ENCODE results near the gene CYP4A22. TPM values are rescaled to one million over a fixed set of nuclear protein-coding genes. Genes with fewer than 3 reads are reported as not detected.
"Not testable (repeated sequence)": the region's sequence is repeated elsewhere in the genome, so short reads cannot be mapped to it uniquely, and the experiment has no call there.

CYP4A22 gene
- total RNA-seq, 1 donor from 2014 or later, result not detected

DNA sequence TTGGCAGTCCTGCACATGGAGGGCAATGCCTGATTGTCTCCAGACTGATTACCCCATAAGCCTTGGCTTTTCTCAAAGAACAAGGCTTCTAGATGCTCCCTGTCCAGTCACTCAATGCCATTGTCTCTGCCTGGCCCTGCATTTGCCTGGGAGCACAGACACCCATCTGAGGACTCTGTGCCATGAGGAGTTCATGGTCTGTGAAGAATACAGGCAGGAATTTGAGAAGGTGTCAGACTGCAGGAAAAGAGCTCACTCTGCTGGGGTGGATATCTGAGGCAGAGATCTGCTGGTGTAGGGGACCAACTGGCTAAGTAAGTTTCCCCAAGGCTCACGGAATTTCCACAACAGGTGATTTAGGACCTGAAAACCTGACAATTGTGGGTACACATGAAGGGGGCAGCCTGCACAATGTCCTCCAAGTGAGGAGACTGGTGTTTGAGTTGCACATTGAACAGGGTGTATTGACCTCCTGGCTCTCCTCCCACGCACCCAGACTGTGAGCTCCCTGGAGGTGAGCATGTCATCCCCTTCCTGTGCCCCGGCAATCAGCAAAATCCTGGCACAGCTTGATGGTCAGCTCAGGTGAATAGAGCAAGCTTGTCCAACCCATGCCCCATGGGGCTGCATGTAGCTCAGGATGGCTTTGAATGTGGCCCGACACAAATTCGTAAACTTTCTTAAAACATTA, 829 bp downstream of the CYP4A22 start:
- H3K4me3 Mint-ChIP-seq (ENCODE audit: unreplicated experiment), result no peak overlapping the region
- H3K27ac Mint-ChIP-seq (ENCODE audit: unreplicated experiment), result no peak overlapping the region
- peaks cover 4% of the 10 kb centered on the region for H3K27me3 Mint-ChIP-seq (ENCODE audit: unreplicated experiment)
- no peaks in the 10 kb centered on the region for H3K36me3 Mint-ChIP-seq (ENCODE audit: low read depth, unreplicated experiment)
- no peak for DNase-seq (ENCODE audit: low spot score)
- no peak for TF ChIP-seq CTCF (IDR thresholded peaks at IDR 0.05; ENCODE audit: unreplicated experiment)
- H3K9me3 Mint-ChIP-seq (ENCODE audit: unreplicated experiment), result no peaks in the 10 kb centered on the region
- H3K4me1 Mint-ChIP-seq (ENCODE audit: unreplicated experiment), result no peaks in the 10 kb centered on the region

DNA sequence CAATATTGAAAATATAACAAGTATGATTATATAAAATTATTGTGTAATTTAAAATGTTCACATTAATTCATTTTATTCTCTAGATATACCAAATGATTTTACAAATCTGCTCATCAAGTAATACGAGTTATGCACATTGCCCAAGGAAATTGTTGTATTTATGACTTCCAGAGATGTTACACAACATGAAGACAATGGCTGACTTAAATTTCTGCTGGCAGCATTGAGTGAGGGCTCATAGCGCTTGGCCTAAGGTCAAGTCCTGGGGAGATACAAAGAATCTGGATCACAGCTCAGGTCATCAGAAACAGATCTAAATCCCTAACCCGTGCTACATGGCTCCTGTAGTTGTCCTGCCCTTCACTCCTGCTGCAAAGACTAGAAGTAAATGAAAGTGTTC, 3.1 kb downstream of the CYP4A22 start:
- not testable (repeated sequence) for H3K9me3 Mint-ChIP-seq (ENCODE audit: unreplicated experiment); H3K27ac Mint-ChIP-seq (ENCODE audit: unreplicated experiment); H3K36me3 Mint-ChIP-seq (ENCODE audit: low read depth, unreplicated experiment); DNase-seq (ENCODE audit: low spot score); H3K4me1 Mint-ChIP-seq (ENCODE audit: unreplicated experiment); H3K27me3 Mint-ChIP-seq (ENCODE audit: unreplicated experiment); H3K4me3 Mint-ChIP-seq (ENCODE audit: unreplicated experiment)

- H3K4me3 Mint-ChIP-seq (ENCODE audit: unreplicated experiment); H3K4me1 Mint-ChIP-seq (ENCODE audit: unreplicated experiment); H3K27me3 Mint-ChIP-seq (ENCODE audit: unreplicated experiment); H3K27ac Mint-ChIP-seq (ENCODE audit: unreplicated experiment); H3K36me3 Mint-ChIP-seq (ENCODE audit: low read depth, unreplicated experiment); H3K9me3 Mint-ChIP-seq (ENCODE audit: unreplicated experiment): not testable (repeated sequence)
- peak; percentile 30 for DNase-seq (ENCODE audit: low spot score)
These were observed 6.4 kb downstream of the CYP4A22 start for GRCh38 chr1:47143654-47144053.

GRCh38 chr1:47146495-47146894, 9.3 kb downstream of the CYP4A22 start:
- H3K27me3 Mint-ChIP-seq (ENCODE audit: unreplicated experiment); DNase-seq (ENCODE audit: low spot score); H3K9me3 Mint-ChIP-seq (ENCODE audit: unreplicated experiment); H3K4me1 Mint-ChIP-seq (ENCODE audit: unreplicated experiment); H3K36me3 Mint-ChIP-seq (ENCODE audit: low read depth, unreplicated experiment); H3K27ac Mint-ChIP-seq (ENCODE audit: unreplicated experiment); H3K4me3 Mint-ChIP-seq (ENCODE audit: unreplicated experiment): not testable (repeated sequence)

DNA sequence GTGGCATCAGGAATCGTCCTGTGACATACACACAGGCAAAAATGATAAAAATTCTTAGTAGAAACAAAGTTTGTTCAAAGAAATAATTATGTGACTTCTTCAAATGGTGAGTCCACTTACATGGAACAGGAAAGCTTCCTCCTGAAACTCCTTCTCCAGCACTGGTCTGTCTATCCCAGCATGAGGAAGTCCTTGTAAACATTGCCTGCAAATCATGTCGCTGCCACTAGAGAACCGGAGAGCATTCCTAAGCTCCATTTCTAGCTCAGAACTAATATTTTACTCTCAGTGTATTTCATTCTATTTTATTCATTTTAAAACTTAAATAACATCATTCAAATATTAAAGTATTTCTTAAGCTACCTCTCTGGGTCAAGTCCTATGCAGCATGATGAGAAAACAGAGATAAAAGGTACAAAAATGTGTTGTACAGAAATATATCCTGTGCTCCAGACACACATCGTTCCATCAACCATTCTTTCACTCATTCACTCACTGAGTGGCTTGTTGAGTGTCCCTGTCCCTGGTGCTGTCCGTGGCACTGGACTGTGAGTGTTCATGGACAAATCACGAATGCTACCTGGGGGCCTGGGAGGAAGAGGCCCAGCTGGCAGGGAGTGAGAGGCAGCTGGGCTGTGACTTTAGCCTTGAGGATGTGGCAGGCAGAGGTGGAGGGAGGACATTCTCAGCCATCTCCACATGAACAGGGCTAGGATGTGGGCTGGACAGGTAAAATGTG, 10.0 kb downstream of the CYP4A22 start:
- H3K27ac Mint-ChIP-seq (ENCODE audit: unreplicated experiment), result no peak overlapping the region
- H3K9me3 Mint-ChIP-seq (ENCODE audit: unreplicated experiment), result peaks cover 4% of the 10 kb centered on the region
- H3K36me3 Mint-ChIP-seq (ENCODE audit: low read depth, unreplicated experiment), result no peaks in the 10 kb centered on the region
- no peak for TF ChIP-seq CTCF (IDR thresholded peaks at IDR 0.05; ENCODE audit: unreplicated experiment)
- no peak for DNase-seq (ENCODE audit: low spot score)
- no peaks in the 10 kb centered on the region for H3K4me1 Mint-ChIP-seq (ENCODE audit: unreplicated experiment)
- peaks cover 1% of the 10 kb centered on the region for H3K27me3 Mint-ChIP-seq (ENCODE audit: unreplicated experiment)
- no peak overlapping the region for H3K4me3 Mint-ChIP-seq (ENCODE audit: unreplicated experiment)

- DNase-seq (ENCODE audit: low spot score); H3K27me3 Mint-ChIP-seq (ENCODE audit: unreplicated experiment); H3K4me1 Mint-ChIP-seq (ENCODE audit: unreplicated experiment); H3K4me3 Mint-ChIP-seq (ENCODE audit: unreplicated experiment); H3K36me3 Mint-ChIP-seq (ENCODE audit: low read depth, unreplicated experiment); H3K9me3 Mint-ChIP-seq (ENCODE audit: unreplicated experiment): not testable (repeated sequence)
- H3K27ac Mint-ChIP-seq (ENCODE audit: unreplicated experiment), result peak overlapping the region; percentile 5
These were observed 11.9 kb downstream of the CYP4A22 start for GRCh38 chr1:47149162-47149561.

DNA sequence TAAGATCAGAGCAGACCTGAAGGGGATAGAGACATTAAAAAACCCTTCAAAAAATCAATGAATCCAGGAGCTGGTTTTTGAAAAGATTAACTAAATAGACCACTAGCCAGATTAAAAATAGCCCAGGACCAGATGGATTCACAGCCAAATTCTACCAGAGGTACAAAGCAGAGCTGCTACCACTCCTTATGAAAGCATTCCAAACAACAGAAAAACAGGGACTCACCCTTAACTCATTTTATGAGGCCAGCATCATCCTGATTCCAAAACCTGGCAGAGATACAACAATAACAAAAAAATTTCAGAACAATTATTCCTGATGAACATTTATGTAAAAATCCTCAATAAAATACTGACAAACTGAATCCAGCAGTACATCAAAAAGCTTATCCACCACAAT, 19.2 kb downstream of the CYP4A22 start:
- not testable (repeated sequence) for H3K9me3 Mint-ChIP-seq (ENCODE audit: unreplicated experiment); H3K4me3 Mint-ChIP-seq (ENCODE audit: unreplicated experiment); DNase-seq (ENCODE audit: low spot score); H3K4me1 Mint-ChIP-seq (ENCODE audit: unreplicated experiment); H3K36me3 Mint-ChIP-seq (ENCODE audit: low read depth, unreplicated experiment); H3K27ac Mint-ChIP-seq (ENCODE audit: unreplicated experiment); H3K27me3 Mint-ChIP-seq (ENCODE audit: unreplicated experiment)

DNA sequence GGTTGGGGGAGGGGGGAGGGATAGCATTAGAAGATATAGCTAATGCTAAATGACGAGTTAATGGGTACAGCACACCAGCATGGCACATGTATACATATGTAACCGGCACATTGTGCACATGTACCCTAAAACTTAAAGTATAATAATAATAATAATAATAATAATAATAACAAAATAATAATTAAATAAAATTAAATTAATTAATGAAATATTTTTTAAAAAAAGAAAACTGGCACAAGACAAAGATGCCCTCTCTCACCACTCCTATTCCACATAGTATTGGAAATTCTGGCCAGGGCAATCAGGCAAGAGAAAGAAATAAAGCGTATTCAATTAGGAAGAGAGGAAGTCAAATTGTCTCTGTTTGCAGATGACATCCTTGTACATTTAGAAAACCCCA, 20.7 kb downstream of the CYP4A22 start:
- not testable (repeated sequence) for DNase-seq (ENCODE audit: low spot score); H3K27me3 Mint-ChIP-seq (ENCODE audit: unreplicated experiment); H3K4me1 Mint-ChIP-seq (ENCODE audit: unreplicated experiment); H3K36me3 Mint-ChIP-seq (ENCODE audit: low read depth, unreplicated experiment); H3K9me3 Mint-ChIP-seq (ENCODE audit: unreplicated experiment); H3K4me3 Mint-ChIP-seq (ENCODE audit: unreplicated experiment); H3K27ac Mint-ChIP-seq (ENCODE audit: unreplicated experiment)

Measured in endothelial cell (in vitro differentiated cells).